GM18909 (cell line): ENCODE data around the gene JARID2.
"Not testable (repeated sequence)": the region's sequence is repeated elsewhere in the genome, so short reads cannot be mapped to it uniquely, and the experiment has no call there.

Experiments
- ATAC-seq: cut with Tn5 transposase; IDR thresholded peaks from one replicate; pipeline ENCODE4 v1.9.1; 2021; ENCODE audit warnings: mild to moderate bottlenecking; ENCODE audit not compliant: unreplicated experiment, poor library complexity

Gene JARID2

DNA sequence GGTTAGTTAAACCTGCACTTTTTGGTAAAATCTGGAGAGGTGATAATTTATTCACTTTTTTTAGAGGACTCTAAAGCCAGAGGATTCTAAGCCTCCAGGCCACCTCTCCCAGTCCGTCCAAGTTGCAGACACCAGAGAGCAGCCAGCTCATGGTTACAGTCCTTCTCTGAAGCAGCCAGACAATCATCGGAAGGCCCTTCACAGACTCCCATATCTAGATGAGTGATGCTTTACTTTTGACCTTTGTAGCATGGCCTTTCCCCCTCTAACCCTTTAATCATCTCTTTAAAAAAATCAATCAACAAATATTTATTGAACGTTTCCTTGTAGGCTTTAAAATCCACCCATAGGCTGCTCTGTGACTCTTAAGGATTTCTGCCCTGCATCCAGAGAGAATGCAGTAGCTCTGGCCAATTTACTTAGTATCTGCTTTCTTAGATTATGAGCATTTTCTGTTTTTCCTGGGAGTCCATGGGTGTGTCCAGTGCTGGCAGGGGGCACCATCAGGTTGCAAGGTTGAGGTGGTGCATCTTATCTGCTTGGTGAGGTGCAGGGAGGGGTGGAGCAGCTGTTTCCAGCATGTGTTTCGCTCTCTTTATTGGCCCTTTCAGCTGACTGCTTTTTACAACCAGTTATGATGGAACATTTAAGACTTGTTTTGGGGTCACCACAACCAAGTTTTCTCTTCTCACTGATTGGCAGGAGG, 58.6 kb downstream of the JARID2 start:
- no peak for ATAC-seq

DNA sequence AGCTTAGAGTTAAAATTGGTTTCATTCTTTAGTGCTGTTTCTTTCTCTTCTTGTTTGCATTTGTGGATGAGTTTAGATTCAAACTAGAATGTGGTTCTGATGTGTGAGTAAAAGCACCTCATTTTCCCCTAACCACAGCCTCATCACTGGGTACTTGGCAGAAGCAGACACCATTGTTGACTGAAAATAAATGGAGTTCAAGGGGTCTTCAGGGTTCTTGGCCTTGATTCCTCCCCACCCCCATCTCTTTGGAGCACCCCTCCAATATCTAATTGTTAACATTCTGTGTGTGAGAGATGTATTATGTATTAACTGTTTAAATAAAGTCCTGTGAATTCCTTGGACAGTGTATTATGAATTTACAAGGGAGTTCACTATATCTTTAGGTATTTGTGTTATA, 59.6 kb downstream of the JARID2 start:
- no peak for ATAC-seq

DNA sequence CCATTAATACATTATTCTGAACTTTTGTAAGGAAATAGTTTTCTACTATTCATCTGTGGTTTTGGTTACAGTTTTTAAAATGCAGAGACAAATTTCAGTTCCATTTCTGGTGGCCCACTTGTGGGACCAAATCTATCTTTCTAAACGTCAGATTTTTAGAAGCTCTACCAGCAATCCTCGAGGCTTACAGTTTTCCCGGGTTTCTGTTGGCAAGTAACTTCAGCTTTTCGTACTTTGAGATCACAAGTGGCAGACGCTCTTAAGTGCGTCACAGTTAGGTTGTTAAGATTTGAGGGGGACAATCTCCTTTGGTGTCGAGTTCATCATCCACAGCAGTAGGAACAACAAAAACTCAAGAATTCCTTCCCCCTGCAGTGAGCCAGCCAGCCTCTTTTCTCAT, 60.0 kb downstream of the JARID2 start:
- no peak for ATAC-seq

DNA sequence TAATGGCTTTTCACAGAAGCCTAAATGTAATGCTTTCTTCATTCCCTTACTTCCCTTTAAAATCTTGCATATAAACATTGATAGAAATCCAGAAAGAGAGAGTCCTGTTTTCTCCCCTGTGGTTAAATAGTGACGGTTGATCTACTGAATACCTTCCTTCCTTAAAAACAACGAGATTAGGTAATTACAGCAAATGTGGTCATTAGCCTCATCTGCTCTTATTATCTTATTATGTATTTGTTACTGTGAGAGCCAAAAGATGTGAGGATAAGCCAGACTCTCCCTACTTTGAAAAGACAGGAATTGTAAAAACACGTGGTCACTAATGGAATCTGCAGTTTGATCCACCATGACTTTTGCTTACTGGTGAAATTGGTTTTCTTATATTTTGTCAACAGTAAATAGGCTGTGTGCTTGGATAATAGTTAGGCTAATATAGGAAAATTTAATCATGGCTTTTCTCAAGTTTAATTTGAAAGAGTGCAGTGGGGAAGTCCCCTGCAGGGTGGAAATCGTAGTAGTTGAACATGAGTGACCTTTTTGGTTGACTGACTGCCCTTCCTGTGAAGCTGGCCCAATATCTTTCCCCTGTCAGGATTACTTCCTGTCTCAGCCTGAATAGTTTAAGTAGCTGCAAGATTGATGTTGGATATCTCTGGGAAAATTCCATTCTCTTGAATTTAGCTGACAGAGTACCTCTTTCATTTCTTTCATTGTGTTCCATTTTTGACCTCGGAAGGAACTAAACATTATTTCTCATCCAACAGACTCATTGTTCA, 62.8 kb downstream of the JARID2 start:
- ATAC-seq = no peak

DNA sequence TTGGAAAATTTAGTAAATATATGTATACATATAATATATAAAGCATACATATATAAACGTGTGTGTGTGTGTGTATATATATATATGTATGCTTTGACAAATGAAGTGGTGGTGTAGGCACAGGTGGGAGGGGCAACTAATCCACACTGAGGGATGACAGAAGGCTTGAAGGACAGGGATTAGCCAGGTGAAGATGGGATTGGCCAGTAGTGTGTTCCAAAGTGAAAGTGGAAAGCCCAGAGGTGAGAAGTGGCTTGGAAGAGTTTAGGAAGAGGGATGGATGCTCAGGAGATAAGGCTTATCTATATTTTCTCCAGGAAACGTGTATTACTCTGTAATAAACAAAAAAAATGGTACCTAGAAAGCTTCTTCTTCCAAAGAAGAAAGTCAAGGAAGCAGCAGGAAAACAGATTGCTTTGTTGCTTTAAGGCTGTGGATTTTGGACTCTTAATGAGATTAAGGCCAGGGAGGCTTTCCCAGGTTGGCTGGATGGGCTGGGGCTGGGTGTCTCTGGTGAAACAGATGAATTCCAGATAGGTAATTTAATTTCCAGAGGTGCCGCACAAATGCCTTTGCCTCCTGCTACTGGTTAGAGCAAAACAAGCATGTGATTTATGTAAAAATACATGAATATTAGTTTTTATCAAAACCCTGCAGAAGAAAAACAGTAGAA, 63.9 kb downstream of the JARID2 start:
- ATAC-seq = no peak

DNA sequence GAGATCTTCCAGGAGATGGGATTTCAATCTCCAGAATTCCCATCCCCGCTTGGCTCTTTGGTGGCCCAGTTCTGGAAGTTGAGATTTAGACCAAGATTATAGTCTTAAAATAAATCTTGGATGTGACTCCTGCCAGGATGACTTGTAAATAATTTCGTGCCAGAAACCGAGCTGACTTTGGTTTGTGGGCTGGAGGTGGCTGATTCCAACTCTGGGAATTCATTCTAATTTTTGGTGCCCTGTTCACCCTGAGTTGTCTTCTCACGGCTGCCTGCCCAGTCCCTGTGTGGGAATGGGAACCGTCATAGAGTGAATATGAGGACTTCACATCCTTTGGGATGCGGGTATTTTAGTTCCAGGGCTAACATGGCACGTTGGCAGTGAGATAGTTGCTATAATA, 64.8 kb downstream of the JARID2 start:
- ATAC-seq = no peak

DNA sequence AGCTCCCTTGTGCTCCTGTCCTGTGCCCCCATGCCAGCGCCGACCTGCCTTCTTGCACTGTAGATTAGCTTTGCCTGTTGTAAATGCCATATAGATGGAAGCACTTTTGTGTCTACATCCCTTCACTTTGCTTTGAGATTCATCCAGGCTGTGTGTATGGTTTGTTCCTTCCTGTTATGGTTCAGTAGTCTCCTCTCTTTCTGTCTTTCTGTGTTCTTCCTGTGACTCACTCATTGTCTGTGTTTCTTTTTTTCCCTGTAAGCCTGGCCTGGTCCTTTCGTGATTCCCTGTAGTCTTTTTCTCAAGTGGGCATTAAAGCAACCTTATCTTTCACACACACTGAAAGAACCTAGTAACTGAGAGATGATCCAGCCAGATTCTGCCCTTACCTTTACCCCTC, 66.6 kb downstream of the JARID2 start:
- no peak for ATAC-seq

DNA sequence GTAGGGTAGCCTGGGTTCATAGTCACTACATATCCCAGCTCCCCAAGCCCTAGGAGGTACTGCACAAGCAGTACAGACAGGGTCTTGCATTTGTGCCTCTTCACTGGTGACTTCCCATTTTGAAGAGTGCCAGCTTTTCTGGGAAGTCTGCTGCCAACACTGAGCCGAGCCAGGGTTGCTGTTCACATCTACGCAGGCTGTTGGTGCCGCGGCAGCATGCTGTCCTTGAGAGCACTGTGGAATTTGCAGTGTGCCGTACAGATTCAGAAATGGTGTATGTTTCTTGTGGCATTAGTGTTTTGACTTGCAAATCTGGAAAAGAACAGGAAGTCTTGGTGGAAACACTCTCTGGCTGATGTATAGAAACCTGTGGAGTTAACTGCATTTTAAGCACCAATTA, 67.5 kb downstream of the JARID2 start:
- ATAC-seq = peak; percentile 44

DNA sequence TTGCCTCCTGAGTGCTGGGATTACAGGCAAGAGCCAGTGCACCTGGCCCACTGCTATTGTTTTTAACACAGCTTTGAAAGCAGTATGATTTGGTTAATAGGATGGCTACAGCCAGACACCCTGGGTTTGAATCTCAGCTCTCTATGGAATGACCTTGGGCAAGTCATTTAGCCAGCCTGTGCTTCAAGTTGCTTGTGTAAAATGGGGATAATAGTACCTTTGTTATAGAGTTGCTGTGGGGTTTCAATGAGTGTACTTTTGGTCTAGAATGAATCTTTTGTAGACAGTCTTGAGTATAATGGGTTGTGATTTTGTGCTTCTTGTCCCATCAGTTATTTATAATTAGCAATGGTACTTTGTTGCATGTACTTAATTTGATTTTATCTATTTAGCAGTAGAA, 70.9 kb downstream of the JARID2 start:
- no peak for ATAC-seq

DNA sequence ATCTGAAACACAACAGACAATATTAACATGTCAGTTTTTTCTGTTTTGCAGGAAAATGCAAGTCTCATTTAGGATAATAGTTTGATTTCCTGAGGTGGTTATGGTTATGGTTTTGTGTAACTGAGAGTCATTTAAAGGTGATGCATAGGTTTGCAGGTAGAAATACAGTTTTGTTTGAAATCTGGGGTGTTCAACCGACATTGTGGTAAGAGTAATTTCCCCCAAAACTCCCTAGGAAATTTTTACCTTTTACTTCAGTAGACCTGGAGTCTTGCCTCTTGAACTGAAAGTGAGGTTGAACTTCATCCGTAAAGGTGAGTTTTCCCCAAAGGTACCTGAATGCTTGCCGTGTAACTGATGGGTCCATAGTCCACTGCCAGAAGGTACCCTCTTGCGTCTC, 71.4 kb downstream of the JARID2 start:
- ATAC-seq = no peak

DNA sequence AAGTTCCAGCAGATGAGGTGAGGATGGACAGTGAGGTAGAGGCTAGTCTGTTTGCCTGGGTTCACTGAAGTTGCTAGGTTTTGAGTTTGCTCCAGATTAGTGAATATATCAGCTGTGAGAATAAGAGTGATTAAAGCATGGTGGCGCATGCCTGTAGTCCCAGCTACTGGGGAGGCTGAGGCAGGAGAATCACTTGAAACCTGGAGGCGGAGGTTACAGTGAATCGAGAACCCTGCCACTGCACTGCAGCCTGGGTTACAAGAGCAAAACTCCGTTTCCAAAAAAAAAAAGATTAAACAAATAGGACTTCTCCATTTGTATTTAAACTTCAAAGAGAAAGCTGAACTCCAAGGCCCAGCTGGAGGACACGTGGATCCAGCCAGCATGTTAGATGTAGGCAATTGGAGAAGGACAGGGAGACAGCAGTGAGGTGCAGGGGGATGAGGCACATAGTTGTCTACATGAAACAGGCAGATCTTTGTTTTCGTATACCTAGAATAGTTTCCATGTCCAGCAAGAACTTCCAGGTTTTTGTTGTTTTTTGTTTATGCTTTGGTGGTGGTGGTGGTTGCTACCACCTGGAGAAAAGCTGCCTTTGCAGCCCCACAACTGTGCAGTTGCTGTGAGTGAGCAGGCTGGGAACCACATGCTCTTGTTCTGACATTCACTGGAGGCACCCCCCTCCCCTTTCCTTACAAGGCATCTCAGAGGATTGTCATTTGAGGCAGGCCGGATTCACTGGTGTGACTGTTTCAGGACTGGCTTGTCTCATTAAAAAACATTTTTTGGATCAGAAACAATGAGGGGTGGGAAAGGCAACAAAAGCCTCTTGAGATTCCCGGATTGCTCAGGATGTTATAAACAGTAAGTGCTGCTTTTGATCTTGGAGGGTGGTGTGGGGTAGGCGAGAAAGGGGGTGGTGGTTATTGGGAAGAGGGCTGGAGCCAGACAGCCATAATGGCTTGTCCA, 72.3 kb downstream of the JARID2 start:
- no peak for ATAC-seq

DNA sequence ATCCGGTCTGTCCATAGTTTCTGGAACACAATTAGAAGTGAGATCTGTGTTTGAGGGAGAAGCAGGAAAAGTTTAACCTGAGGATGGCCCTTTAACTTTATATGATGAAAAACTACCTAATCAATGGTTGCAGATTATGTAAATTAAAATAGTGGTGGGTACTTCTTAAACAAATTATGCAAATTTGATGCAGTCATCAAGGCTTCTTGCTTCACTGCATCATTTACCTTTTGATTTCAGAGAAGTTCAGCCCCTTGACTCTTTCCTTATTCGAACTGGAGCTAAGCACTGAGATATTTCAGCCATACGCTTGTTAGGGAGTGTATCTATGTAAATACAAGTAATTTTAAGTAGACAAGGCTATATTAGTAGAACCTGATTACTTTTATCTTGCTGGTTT, 73.8 kb downstream of the JARID2 start:
- no peak for ATAC-seq

DNA sequence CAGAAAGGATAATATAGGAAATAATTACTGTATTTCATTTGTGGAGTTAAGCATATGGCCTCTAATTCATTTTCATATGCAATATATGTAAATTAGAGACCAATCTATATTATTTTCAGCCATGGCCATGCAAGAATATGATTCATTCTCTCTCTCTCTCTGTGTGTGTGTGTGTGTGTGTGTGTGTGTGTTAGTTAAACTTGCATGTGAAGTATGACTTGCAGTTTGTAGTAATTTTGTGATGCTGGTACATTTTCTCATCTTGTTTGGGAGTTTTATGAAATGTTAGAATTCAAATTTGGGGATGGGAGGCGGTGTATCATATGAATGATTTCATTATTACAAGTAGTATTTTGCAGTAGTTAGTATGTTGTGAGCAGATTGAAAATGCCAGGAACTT, 74.8 kb downstream of the JARID2 start:
- no peak for ATAC-seq

DNA sequence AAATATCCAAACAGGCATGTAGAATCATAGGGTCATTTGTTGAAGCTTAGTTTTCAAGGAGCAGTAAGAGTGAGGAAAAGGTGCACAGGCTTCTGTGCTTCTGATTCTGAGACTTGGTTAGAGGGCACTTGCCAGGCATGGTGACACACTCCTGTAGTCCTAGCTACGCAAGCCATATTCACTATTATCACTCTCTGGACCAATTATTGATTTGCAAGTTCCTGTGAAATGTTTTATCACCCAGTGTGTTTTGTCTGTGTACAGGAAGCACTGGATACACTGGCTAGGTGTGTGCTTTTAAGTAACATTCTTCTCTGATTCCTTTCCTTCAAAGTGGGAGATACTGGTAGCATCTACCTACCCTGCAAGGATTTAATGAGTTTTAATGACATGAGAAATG, 76.3 kb downstream of the JARID2 start:
- ATAC-seq = no peak

DNA sequence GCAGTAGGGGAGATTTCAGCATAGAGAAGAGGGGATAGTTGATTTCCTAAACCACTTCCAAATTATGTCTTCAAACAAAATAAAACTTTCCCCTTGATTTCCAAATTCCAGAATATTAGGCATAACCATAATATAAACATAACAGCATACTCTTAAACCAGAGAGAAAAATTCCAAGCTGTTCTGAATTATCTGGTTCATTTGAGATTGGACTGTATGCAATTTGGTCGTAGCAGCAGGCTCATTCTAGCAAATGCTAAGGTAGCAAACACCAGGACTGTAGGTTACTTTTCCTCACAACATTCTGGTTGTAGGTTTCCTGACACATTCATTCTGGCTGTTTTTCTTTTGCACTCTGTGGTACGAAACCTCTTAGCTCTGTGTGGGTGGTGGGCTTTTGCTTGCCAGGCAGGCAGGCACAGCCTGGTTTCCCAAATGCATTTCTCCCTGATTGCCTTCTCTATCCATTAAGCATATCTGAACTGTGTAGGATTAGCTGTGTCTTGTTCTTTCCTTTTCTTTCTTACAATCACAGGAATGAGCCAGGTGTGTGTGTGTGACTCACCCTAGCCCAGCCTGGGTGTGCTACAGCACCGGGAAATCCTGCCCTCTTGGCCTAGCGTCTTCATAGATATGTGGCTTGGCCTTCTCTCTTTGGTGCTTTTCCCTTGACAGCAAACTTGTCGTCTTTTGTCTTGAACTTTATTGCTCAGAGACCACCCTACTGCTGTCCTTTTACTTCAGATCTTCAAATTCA, 77.1 kb downstream of the JARID2 start:
- no peak for ATAC-seq

DNA sequence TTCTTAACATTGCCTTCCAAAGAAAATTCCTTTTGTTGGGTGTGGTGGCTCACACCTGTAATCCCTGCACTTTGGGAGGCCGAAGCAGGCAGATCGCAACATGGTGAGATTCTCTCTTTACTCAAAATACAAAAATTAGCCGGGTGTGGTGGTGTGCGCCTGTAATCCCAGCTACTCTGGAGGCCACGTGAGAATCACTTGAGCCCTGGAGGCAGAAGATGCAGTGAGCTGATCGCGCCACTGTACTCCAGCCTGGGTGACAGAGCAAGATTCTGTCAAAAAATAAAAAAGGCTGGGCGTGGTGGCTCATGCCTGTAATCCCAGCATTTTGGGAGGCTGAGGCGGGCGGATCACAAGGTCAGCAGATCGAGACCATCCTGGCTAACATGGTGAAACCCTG, 77.7 kb downstream of the JARID2 start:
- not testable (repeated sequence) for ATAC-seq

DNA sequence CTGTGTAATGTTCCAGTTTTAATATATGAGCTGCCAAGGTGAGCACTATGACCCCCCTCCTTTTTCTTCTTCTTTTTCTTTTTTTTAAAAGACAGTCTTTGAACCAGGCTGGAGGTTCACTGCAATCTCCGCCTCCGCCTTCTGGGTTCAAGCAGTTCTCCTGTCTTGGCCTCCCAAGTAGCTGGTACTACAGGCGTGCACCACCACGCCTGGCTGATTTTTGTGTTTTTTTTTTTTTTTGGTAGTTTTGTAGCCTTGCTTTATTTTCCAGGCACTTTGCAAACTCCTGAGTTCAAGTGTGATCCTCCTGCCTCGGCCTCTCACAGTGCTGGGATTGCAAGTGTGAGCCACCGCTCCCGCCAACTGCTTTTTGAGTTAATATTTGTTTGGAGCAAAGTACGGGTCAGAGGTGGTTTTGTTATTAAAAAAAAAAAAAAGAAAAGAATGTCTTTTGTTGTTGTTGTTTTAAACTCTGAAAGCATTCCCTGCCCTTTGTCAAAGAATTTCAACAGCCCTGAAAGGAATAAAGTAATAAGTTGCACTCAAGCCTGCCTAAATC, 78.6 kb downstream of the JARID2 start:
- ATAC-seq = no peak

DNA sequence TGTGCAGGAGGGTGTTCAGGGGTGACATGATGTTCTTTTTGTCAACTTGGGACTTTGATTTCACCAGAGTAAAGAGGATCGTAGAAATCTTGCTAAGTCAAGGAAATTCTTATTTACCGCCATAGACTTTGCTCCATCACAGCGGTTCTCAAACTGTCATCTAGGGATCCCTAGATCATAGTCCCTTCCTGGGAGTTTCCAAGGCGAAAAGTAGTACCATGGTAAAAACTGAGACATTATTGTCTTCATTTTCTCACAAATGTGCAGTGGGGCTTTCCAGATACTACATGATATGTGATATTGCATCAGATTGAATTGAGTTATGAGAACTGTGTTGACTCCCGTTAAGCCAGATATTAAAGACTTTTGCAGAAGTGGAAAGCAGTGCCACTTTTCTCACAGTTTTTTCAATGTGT, 79.7 kb downstream of the JARID2 start:
- ATAC-seq = no peak

DNA sequence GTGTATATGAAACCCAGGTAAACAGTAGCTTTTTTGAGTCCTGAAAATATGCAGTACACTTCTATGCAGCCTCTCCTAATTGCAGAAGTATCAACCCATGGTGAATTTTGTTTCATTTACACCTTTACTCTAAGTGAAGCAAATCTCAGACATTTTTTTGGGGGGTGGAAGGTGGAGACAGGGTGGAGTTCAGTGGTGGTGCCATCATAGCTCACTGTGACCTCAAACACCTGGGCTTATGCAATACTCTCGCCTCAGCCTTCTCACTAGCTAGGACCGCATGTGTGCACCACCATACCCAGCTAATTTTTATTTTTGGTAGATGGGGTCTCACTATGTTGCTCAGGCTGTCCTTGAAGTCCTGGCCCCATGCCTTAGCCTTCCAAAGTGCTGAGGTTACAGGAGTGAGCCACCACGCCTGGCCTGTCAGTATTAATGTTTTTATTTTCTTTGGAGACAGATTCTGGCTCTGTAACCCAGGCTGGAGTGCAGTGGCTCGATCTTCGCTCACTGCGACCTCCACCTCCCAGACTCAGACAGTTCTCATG, 80.3 kb downstream of the JARID2 start:
- no peak for ATAC-seq
